RCC 7860 (cell line): Measurements from ENCODE around the gene GFI1.
"Not testable (repeated sequence)": the region's sequence is repeated elsewhere in the genome, so short reads cannot be mapped to it uniquely, and the experiment has no call there.

ENCODE experiments used
- DNase-seq: peaks from one replicate; pipeline ENCODE4 v3.0.0-alpha.2; 2015; ENCODE audit warnings: low spot score
- FAIRE-seq: peaks from 2 replicates; lab custom pipeline; 2012; peaks lifted over from hg19 to GRCh38; lab: Jason Lieb, UNC

GFI1 gene

GRCh38 chr1:92466683-92467352, 19.9 kb downstream of the GFI1 start:
- DNase-seq, result no peak
- FAIRE-seq, result no peak

- FAIRE-seq (no peak), DNase-seq (no peak)
These were observed 21.5 kb downstream of the GFI1 start for GRCh38 chr1:92465256-92465647.

GRCh38 chr1:92464588-92465255, 22.0 kb downstream of the GFI1 start:
- no peak for DNase-seq
- FAIRE-seq, result no peak

- no peak for FAIRE-seq
- DNase-seq, result no peak
These were observed 25.2 kb downstream of the GFI1 start for GRCh38 chr1:92461364-92462097.

- no peak for DNase-seq
- FAIRE-seq, result no peak
These were observed 26.8 kb downstream of the GFI1 start for GRCh38 chr1:92459871-92460320.

- FAIRE-seq (no peak), DNase-seq (no peak)
These were observed 28.6 kb downstream of the GFI1 start for GRCh38 chr1:92458146-92458545.

GRCh38 chr1:92447976-92448375, 38.7 kb downstream of the GFI1 start:
- DNase-seq (no peak), FAIRE-seq (no peak)

GRCh38 chr1:92447033-92447681, 39.6 kb downstream of the GFI1 start:
- DNase-seq, result no peak

GRCh38 chr1:92446546-92446945, 40.2 kb downstream of the GFI1 start:
- no peak for DNase-seq
- no peak for FAIRE-seq

More at GRCh38 chr1:92447033-92447681, 39.6 kb downstream of the GFI1 start:
- no peak for FAIRE-seq

- no peak for FAIRE-seq
- no peak for DNase-seq
These were observed 40.9 kb downstream of the GFI1 start for GRCh38 chr1:92445865-92446264.

- no peak for FAIRE-seq
- DNase-seq, result no peak
These were observed 42.4 kb downstream of the GFI1 start for GRCh38 chr1:92444351-92444750.

- FAIRE-seq (no peak), DNase-seq (no peak)
These were observed 42.8 kb downstream of the GFI1 start for GRCh38 chr1:92443893-92444292.

- DNase-seq (no peak), FAIRE-seq (no peak)
These were observed 44.4 kb downstream of the GFI1 start for GRCh38 chr1:92442351-92442750.

GRCh38 chr1:92441697-92442342, 44.9 kb downstream of the GFI1 start:
- FAIRE-seq (no peak), DNase-seq (no peak)

- DNase-seq (no peak), FAIRE-seq (no peak)
These were observed 45.4 kb downstream of the GFI1 start for GRCh38 chr1:92441316-92441696.

GRCh38 chr1:92439291-92439690, 47.4 kb downstream of the GFI1 start:
- FAIRE-seq, result no peak
- DNase-seq, result no peak

GRCh38 chr1:92434572-92434971, 52.2 kb downstream of the GFI1 start:
- FAIRE-seq, DNase-seq: not testable (repeated sequence)

- FAIRE-seq, result no peak
- no peak for DNase-seq
These were observed 56.7 kb downstream of the GFI1 start for GRCh38 chr1:92430030-92430429.

- FAIRE-seq (no peak), DNase-seq (no peak)
These were observed 61.1 kb downstream of the GFI1 start for GRCh38 chr1:92425617-92426016.
